GM19238 (cell line): ENCODE measurements around the gene C16orf92.
A peak's percentile ranks its signal among the peaks of the same experiment; 100 is the strongest.
"Not testable (repeated sequence)": the region's sequence is repeated elsewhere in the genome, so short reads cannot be mapped to it uniquely, and the experiment has no call there.

Experiments used
- DNase-seq: peaks from one replicate; pipeline ENCODE4 v3.0.0; 2011; ENCODE audit warnings: low spot score; ENCODE audit not compliant: insufficient read length

Gene C16orf92

DNA sequence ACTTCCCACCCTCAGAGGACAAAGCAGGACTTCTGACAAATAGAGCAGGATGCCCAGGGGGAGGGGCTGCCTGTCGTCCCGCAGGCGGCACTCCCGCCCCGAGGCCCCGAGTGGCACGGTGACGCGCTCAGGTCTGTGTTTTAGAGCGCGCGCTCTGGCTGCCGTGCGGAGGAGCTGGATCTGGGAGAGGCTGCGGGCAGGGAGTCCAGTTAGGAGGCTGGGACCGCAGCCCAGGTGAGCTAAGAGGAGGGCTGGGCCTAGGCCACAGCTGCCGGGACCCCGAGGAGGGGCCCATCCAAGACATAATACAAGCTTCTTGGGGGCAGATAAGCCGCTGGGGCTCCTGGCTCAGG lies 18.6 kb upstream of the C16orf92 start:
- DNase-seq = no peak

- DNase-seq = no peak
Measured at GRCh38 chr16:30004811-30005242, 18.2 kb upstream of the C16orf92 start.

DNA sequence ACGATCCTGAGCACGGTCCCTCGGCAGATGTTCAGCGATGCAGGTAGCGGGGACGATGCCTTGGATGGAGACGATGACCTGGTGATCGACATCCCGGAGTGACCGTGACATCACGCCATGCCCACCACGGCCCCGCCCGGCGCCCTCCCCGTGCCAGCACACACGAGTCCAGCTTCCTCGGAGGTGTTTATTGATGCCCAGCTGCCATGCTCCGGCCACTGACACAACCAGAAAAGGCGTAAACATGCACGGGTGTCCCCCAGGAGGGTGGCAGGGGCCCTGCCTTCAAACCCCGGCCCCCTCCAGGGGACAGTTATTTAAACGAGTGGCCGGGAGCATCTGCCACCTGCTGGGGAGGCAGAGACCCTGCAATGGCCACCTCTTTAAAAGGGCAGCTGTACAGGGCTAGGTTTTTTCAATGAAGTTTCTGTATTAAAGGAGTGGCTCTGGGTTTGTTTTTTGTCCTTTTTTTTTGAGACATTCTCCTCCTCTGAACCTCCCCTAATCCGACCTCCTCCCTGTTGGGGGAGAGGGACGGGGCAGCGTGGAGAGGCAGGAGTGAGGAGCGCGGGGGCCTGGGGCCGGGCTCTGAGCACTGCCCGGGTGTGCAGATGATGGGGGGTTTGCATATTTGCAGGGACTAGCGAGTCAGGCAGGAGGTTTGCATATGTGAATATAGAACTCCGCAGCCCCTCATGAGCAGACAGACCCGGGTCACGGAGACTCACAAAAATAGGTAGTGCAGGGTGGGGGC lies 17.5 kb upstream of the C16orf92 start:
- DNase-seq = peak; percentile 72

GRCh38 chr16:30006095-30006473 lies 16.9 kb upstream of the C16orf92 start:
- no peak for DNase-seq

DNA sequence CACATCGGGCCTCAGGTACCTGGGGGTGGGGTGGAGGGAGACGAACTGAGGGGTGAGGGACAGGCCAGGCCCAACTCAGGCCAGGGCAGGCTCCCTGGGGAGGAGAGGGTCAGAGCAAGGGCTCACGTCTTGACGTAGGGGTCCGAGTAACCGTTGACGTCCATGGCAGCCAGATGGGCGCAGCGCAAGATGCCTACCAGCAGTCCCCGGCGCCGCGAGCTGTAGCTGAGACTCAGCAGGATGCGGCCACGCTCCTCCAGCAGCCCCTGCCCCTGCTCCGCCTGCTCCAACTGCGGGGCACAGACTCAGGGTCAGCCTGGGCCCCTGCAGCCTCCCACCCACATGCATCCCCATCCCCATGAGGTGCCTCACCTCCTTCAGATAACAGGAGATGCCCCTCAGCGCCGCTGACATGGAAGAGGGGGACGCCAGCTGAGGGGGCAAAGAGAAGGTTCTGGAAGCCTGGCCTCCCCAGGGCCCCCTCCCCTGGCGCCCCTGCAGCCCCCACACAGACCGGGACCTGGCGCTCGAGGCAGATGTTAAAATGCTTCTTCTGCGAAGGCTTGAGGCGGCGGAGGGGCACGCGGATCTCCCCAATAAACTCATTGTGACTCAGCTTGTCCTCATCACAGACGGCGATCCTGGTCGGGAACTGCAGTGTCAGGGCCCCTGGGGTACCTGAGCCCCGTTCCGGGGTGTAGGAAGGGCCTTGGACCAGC lies 16.2 kb upstream of the C16orf92 start:
- DNase-seq = no peak

- no peak for DNase-seq
Measured at GRCh38 chr16:30007378-30007895, 15.6 kb upstream of the C16orf92 start.

- DNase-seq = no peak
Measured at GRCh38 chr16:30009085-30009862, 13.7 kb upstream of the C16orf92 start.

- DNase-seq = no peak
Measured at GRCh38 chr16:30009990-30010843, 12.8 kb upstream of the C16orf92 start.

GRCh38 chr16:30010844-30011713 lies 11.9 kb upstream of the C16orf92 start, which contains the start of gene DOC2A:
TSS of gene DOC2A (minus strand) at chr16:30011027. CDS start at chr16:30010222, 805 bp downstream.
- no peak for DNase-seq

GRCh38 chr16:30011714-30012504 lies 11.1 kb upstream of the C16orf92 start:
- no peak for DNase-seq

DNA sequence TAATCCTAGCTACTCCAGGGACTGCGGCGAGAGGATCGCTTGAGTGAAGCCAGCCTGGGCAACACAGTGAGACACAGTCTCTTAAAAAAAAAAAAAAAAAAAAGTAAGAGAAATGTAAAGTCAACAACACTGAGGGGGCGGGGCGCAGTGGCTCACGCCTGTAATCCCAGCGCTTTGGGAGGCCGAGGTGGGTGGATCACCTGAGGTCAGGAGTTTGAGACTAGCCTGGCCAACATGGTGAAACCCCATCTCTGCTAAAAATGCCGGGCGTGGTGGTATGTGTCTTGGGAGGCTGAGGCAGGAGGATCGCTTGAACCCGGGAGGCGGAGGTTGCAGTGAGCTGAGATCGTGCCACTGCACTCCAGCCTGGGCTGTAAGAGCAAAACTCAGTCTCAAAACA lies 10.4 kb upstream of the C16orf92 start:
- DNase-seq = not testable (repeated sequence)

- not testable (repeated sequence) for DNase-seq
Measured at GRCh38 chr16:30015450-30015849, 7.5 kb upstream of the C16orf92 start.

GRCh38 chr16:30016555-30017276 lies 6.3 kb upstream of the C16orf92 start:
- no peak for DNase-seq

DNA sequence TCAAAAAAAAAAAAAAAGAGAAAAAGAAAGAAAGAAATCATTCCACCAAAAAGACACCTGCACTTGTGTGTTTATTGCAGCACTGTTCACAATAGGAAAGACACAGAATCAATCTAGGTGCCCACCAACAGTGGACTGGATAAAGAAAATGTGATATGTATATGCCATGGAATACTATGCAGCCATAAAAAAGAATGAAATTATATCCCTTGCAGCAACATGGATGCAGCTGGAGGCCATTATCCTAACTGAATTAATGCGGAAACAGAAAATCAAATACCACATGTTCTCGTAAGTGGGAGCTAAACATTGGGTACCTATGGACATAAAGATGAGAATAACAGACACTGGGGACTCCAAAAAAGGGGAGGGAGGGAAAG lies 5.7 kb upstream of the C16orf92 start:
- DNase-seq = no peak

GRCh38 chr16:30017937-30018336 lies 5.1 kb upstream of the C16orf92 start:
- DNase-seq = not testable (repeated sequence)

- DNase-seq = no peak
Measured at GRCh38 chr16:30018731-30019158, 4.3 kb upstream of the C16orf92 start.

DNA sequence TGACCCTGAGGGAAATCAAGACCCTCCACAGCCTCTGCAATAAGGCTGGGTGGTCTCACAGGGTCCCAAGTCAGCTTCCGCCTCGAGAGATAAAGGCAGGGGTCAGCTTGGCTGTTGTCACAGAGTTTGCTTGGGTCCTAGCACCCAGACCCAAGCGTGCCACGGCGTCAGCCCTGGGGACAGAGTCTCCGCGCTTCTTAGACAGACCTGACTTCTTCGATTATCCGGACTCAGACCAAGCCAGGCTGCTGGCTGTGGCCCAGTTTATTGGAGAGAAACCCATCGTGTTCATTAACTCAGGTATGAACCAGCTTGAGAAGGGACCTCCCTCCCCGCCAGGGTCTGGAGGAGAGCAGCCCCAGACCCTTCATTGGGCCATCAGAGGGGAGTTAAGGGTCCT lies 588 bp downstream of the C16orf92 start:
- DNase-seq = no peak

GRCh38 chr16:30024451-30024850 lies 1.5 kb downstream of the C16orf92 start:
- no peak for DNase-seq
